Activated naive CD4-positive, alpha-beta T cell treated with anti-CD3 and anti-CD28 coated beads, Interleukin-2, amount 50 U/mL, for 16 hours (primary cell): ENCODE results near the gene CLEC14A.

Experiments
- DNase-seq: peaks from one replicate; pipeline ENCODE4 v3.0.0-alpha.2; 2020

Gene CLEC14A

GRCh38 chr14:38205949-38206665, 49.8 kb downstream of the CLEC14A start:
- no peak for DNase-seq

DNA sequence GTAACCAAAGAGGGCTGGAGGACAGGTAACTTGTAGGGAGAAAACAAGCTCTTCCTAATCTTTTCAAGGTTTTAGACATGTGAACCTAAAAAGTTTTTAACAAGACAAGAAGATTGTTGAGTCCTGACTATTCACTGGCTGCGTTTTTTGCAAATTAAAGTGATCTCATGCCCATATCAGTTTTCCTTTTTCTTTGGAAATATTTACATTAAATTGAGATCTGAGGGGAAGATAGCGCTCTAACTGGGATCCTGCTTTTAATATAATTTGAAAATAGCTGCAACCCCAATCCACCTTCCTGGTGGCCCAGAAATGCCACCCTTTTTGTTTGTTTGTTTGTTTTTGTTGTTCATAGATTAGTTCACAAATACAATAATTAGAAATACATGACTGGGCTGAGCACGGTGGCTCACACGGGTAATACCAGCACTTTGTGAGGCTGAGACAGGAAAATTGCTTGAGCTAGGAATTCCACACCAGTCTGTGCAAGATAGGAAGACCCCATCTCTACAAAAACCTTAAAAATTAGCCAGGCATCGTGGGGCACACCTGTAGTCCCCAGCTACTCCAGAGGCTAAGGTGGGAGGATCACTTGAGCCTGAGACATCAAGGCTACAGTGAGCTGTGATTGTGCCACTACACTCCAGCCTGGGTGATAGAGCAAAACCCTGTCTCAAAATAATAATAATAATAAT, 50.6 kb downstream of the CLEC14A start:
- DNase-seq: no peak

GRCh38 chr14:38204719-38205115, 51.2 kb downstream of the CLEC14A start:
- no peak for DNase-seq
